ENCODE data around the gene PACSIN2.
A peak's percentile ranks its signal among the peaks of the same experiment; 100 is the strongest.

Gene PACSIN2

GRCh38 chr22:42905217-42905616 is 109.7 kb downstream of the PACSIN2 start:
- DNase-seq (ENCODE audit: extremely low read depth, insufficient read length): no peak
- H3K36me3 ChIP-seq (ENCODE audit: control insufficient read depth, insufficient read depth, low read length): peaks cover 12% of the 10 kb centered on the region
- no peak for TF ChIP-seq CTCF (IDR thresholded peaks at IDR 0.05; ENCODE audit: insufficient read depth, low read length, poor library complexity, severe bottlenecking)

GRCh38 chr22:42904050-42904449 is 110.9 kb downstream of the PACSIN2 start:
- no peak for TF ChIP-seq CTCF (IDR thresholded peaks at IDR 0.05; ENCODE audit: insufficient read depth, low read length, poor library complexity, severe bottlenecking)
- Histone ChIP-seq H3K36me3 (ENCODE audit: control insufficient read depth, insufficient read depth, low read length) (peaks cover 13% of the 10 kb centered on the region), H3K4me3 (replicated peaks; ENCODE audit: low read depth, low read length) (no peak overlapping the region), H3K27me3 (replicated peaks; ENCODE audit: control insufficient read depth, insufficient read depth, low read length) (no peaks in the 10 kb centered on the region)
- DNase-seq (ENCODE audit: extremely low read depth, insufficient read length): no peak

More at GRCh38 chr22:42905217-42905616, 109.7 kb downstream of the PACSIN2 start:
- Histone ChIP-seq H3K4me3 (replicated peaks; ENCODE audit: low read depth, low read length) (no peak overlapping the region), H3K27me3 (replicated peaks; ENCODE audit: control insufficient read depth, insufficient read depth, low read length) (no peaks in the 10 kb centered on the region)

- Histone ChIP-seq H3K36me3 (ENCODE audit: control insufficient read depth, insufficient read depth, low read length) (peaks cover 10% of the 10 kb centered on the region), H3K27me3 (replicated peaks; ENCODE audit: control insufficient read depth, insufficient read depth, low read length) (no peaks in the 10 kb centered on the region), H3K4me3 (replicated peaks; ENCODE audit: low read depth, low read length) (no peak overlapping the region)
- no peak for DNase-seq (ENCODE audit: extremely low read depth, insufficient read length)
- TF ChIP-seq CTCF (IDR thresholded peaks at IDR 0.05; ENCODE audit: insufficient read depth, low read length, poor library complexity, severe bottlenecking): no peak
Observed at GRCh38 chr22:42902875-42903510, 112.0 kb downstream of the PACSIN2 start.

- Histone ChIP-seq H3K36me3 (ENCODE audit: control insufficient read depth, insufficient read depth, low read length) (peaks cover 8% of the 10 kb centered on the region), H3K4me3 (replicated peaks; ENCODE audit: low read depth, low read length) (no peak overlapping the region), H3K27me3 (replicated peaks; ENCODE audit: control insufficient read depth, insufficient read depth, low read length) (no peaks in the 10 kb centered on the region)
- no peak for DNase-seq (ENCODE audit: extremely low read depth, insufficient read length)
- peak; percentile 50 for TF ChIP-seq CTCF (IDR thresholded peaks at IDR 0.05; ENCODE audit: insufficient read depth, low read length, poor library complexity, severe bottlenecking)
Observed at GRCh38 chr22:42901790-42902508, 113.0 kb downstream of the PACSIN2 start.

- no peaks in the 10 kb centered on the region for H3K27me3 ChIP-seq (replicated peaks; ENCODE audit: control insufficient read depth, insufficient read depth, low read length)
- H3K4me3 ChIP-seq (replicated peaks; ENCODE audit: low read depth, low read length): no peak overlapping the region
- TF ChIP-seq CTCF (IDR thresholded peaks at IDR 0.05; ENCODE audit: insufficient read depth, low read length, poor library complexity, severe bottlenecking): no peak
- peaks cover 3% of the 10 kb centered on the region for H3K36me3 ChIP-seq (ENCODE audit: control insufficient read depth, insufficient read depth, low read length)
- no peak for DNase-seq (ENCODE audit: extremely low read depth, insufficient read length)
Observed at GRCh38 chr22:42897960-42898359, 117.0 kb downstream of the PACSIN2 start.
